HFF-Myc (cell line): ENCODE measurements around the gene TOMM34.

Experiments used
- DNase-seq: peaks from one replicate; pipeline ENCODE4 v3.0.0-alpha.2; 2011; ENCODE audit warnings: low read depth; ENCODE audit errors: extremely low read depth
- H3K4me3 ChIP-seq: replicated peaks from 2 replicates; pipeline ENCODE4 v1.5.1; 2011; ENCODE audit warnings: low read depth, mild to moderate bottlenecking, control low read depth, low read length
- CTCF ChIP-seq: IDR thresholded peaks from 2 replicates; pipeline ENCODE4 v1.5.1; 2012; ENCODE audit warnings: mild to moderate bottlenecking, low read depth, low read length, control low read depth; ENCODE audit errors: missing control alignments

The TOMM34 gene

GRCh38 chr20:44990425-44990824, 30.2 kb upstream of the TOMM34 start:
- 0 out of 2 replicates have a peak overlapping the region, but pooled peaks have one; percentile 1 for H3K4me3 ChIP-seq
- no peak for TF ChIP-seq CTCF
- no peak for DNase-seq

GRCh38 chr20:44988631-44989171, 28.5 kb upstream of the TOMM34 start:
- no peak overlapping the region for H3K4me3 ChIP-seq
- DNase-seq = no peak
- no peak for TF ChIP-seq CTCF

- no peak for DNase-seq
- TF ChIP-seq CTCF = no peak
- H3K4me3 ChIP-seq = no peak overlapping the region
Observed at GRCh38 chr20:44983093-44983674, 23.0 kb upstream of the TOMM34 start.

- no peak for DNase-seq
- no peak overlapping the region for H3K4me3 ChIP-seq
- TF ChIP-seq CTCF = no peak
Observed at GRCh38 chr20:44981736-44982406, 21.7 kb upstream of the TOMM34 start.

- no peak for DNase-seq
- TF ChIP-seq CTCF = no peak
Observed at GRCh38 chr20:44979090-44979621, 19.0 kb upstream of the TOMM34 start.

GRCh38 chr20:44976698-44977097, 16.5 kb upstream of the TOMM34 start:
- no peak overlapping the region for H3K4me3 ChIP-seq
- TF ChIP-seq CTCF = no peak
- DNase-seq = no peak

More at GRCh38 chr20:44979090-44979621, 19.0 kb upstream of the TOMM34 start:
- H3K4me3 ChIP-seq = no peak overlapping the region
